Cardiac fibroblast (primary cell): Measurements from ENCODE around the gene LTBP4.

Experiments
- DNase-seq, 2 donors: peaks; one replicate each; pipeline versions ENCODE4 v3.0.0 to v3.0.0-alpha.2; 2010; ENCODE audit warnings: low read depth in 2 of 2
- H3K4me3 ChIP-seq, 2 donors: replicated peaks in 1 of 2; 1 replicate in 1 of 2; 2 replicates in 1 of 2; pipeline ENCODE4 v1.5.1; 2011; ENCODE audit warnings: low read depth in 2 of 2, low read length in 2 of 2, mild to moderate bottlenecking in 2 of 2, moderate library complexity in 1 of 2
- TF ChIP-seq, protein P1 (sequence below): IDR thresholded peaks from one replicate; pipeline ENCODE4 v1.5.1; 2011; ENCODE audit warnings: low read depth, mild to moderate bottlenecking, low read length, inconsistent platforms

The LTBP4 gene

DNA sequence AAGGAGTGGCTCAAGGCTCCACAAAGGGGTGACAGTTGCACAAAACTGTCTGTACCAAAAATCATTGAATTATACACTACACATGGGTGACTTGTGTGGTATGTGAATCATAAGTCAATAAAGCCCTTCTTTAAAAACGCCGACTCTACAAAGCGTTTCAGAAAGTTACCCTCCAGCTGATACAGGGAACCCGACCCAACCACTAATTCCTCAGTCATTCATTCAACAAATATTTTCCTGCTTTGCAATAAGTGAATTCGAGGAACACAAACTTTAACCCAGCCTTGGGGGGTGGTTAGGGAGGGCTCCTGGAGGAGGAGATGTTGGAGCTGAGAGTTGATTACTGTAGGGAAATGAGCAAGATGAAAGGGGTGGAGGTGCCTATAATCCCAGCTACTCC lies 32.0 kb downstream of the LTBP4 start:
- no peak overlapping the region for H3K4me3 ChIP-seq
- peak in 1 of 2 donors; percentile 53 for DNase-seq
- TF ChIP-seq, protein P1, sequence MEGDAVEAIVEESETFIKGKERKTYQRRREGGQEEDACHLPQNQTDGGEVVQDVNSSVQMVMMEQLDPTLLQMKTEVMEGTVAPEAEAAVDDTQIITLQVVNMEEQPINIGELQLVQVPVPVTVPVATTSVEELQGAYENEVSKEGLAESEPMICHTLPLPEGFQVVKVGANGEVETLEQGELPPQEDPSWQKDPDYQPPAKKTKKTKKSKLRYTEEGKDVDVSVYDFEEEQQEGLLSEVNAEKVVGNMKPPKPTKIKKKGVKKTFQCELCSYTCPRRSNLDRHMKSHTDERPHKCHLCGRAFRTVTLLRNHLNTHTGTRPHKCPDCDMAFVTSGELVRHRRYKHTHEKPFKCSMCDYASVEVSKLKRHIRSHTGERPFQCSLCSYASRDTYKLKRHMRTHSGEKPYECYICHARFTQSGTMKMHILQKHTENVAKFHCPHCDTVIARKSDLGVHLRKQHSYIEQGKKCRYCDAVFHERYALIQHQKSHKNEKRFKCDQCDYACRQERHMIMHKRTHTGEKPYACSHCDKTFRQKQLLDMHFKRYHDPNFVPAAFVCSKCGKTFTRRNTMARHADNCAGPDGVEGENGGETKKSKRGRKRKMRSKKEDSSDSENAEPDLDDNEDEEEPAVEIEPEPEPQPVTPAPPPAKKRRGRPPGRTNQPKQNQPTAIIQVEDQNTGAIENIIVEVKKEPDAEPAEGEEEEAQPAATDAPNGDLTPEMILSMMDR, result no peak

- DNase-seq, result no peak
- TF ChIP-seq, protein P1, result no peak
- H3K4me3 ChIP-seq, result no peak overlapping the region
Measured at GRCh38 chr19:40638327-40638726, 37.2 kb downstream of the LTBP4 start.

GRCh38 chr19:40639638-40639982 lies 38.4 kb downstream of the LTBP4 start:
- TF ChIP-seq, protein P1, result no peak
- H3K4me3 ChIP-seq, result no peak overlapping the region

GRCh38 chr19:40640744-40641143 lies 39.6 kb downstream of the LTBP4 start:
- TF ChIP-seq, protein P1, result no peak
- no peak overlapping the region for H3K4me3 ChIP-seq
- peak; percentile 50 to 67 for DNase-seq

More at GRCh38 chr19:40639638-40639982, 38.4 kb downstream of the LTBP4 start:
- DNase-seq, result no peak

DNA sequence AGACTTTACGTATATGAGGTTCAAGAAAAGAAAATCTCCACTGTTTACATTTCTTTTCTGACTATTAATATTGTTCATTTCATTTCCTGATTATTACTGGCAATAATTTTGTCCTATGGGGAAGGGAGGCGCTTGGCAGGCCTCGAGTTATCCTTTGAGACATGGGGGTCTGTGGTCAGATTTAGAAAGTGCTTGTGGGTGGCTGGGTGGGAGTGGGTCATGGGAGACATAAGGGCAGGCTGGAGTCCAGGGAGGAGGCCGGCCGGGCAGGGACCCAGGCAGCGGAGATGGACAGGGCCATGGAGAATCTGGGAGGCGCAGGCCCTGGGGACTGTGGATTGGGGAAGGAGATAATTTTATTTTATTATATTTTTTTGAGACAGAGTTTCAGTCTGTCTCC lies 40.1 kb downstream of the LTBP4 start:
- no peak overlapping the region for H3K4me3 ChIP-seq
- DNase-seq, result no peak
- TF ChIP-seq, protein P1, result no peak

DNA sequence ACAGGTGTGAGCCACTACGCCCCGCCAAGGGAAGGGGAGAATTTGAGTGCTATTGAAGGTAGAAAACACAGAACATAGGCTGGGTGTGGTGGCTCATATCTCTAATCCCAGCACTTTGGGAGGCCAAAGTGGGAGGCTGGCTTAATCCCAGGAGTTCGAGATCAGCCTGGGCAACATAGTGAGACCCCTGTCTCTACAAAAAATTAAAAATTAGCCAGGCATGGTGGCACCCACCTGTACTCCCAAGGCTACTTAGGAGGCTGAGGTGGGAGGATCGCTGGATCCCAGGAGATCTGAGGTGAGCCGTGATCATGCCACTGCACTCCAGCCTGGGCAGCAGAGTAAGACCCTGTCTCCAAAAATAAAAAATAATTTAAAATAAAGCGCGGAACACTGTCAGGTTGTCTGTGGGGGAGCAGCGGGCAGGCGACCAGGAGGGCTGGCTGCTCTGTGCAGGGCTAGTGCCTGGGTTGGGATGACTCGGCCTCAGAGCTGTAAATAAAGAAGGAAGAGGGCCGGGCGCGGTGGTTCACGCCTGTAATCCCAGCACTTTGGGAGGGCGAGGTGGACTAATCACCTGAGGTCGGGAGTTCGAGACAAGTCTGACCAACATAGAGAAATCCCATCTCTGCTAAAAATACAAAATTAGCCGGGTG lies 41.0 kb downstream of the LTBP4 start:
- TF ChIP-seq, protein P1, result no peak
- no peak overlapping the region for H3K4me3 ChIP-seq
- DNase-seq, result no peak

DNA sequence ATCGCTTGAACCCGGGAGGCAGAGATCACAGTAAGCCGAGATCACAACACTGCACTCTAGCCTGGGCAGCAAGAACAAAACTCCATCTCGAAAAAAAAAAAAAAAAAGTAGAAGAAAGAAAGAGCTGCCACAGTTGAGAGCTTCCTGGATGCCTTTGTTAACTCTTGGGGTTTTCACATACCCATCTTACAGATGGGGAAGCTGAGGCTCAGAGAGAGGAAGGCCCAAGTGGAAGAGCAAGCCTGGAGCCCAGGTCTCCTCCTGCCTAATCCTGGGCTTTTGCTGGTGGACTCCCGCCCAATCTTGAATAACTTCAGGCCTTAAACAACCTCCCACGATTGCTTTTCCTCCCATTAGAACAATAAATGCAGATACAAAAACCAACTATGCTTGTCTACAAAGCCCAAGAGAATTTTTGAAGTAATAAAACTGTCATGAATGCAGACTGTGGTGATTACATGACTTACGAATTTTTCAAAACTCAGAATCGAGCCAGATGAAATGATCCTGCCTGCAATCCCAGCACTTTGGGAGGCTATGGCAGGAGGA lies 41.7 kb downstream of the LTBP4 start:
- DNase-seq, result peak in 1 of 2 donors; percentile 29
- H3K4me3 ChIP-seq, result no peak overlapping the region
- TF ChIP-seq, protein P1, result no peak
